HL-60 (cell line): ENCODE measurements around the gene DENND1B.
A peak's percentile ranks its signal among the peaks of the same experiment; 100 is the strongest.

Experiments
- DNase-seq, 2 experiments: peaks; one replicate each; pipeline ENCODE4 v3.0.0-alpha.2; 2010 to 2020; ENCODE audit warnings: low read depth in 1 of 2, low spot score in 1 of 2
- H3K27ac ChIP-seq: fragments of 250-450 bp; sonication (Bioruptor Pico); replicated peaks from 2 replicates; pipeline ENCODE4 v1.5.1; 2020; ENCODE audit warnings: mild to moderate bottlenecking, moderate library complexity
- H3K27me3 ChIP-seq: fragments of 250-450 bp; sonication (Bioruptor Pico); 2 replicates; pipeline ENCODE4 v1.5.1; 2021; ENCODE audit warnings: mild to moderate bottlenecking, moderate library complexity; ENCODE audit not compliant: insufficient read depth, poor library complexity, severe bottlenecking
- H3K4me3 ChIP-seq: replicated peaks from 2 replicates; pipeline ENCODE4 v1.5.1; 2011; ENCODE audit warnings: mild to moderate bottlenecking, control low read depth, low read length; ENCODE audit not compliant: insufficient read depth
- GABPA ChIP-seq: IDR thresholded peaks from 2 replicates; pipeline ENCODE4 v1.6.1; 2012; ENCODE audit warnings: low read depth
- POLR2AphosphoS5 ChIP-seq: IDR thresholded peaks from 2 replicates; pipeline ENCODE4 v1.6.1; 2012; ENCODE audit warnings: low read depth
- SPI1 ChIP-seq: IDR thresholded peaks from 2 replicates; pipeline ENCODE4 v1.6.1; 2012; ENCODE audit warnings: low read depth, mild to moderate bottlenecking, borderline replicate concordance
- TF ChIP-seq, protein P1 (sequence below): IDR thresholded peaks from 2 replicates; pipeline ENCODE4 v1.6.1; 2012; ENCODE audit warnings: low read depth; ENCODE audit not compliant: insufficient replicate concordance
- TF ChIP-seq, protein P2 (sequence below): IDR thresholded peaks from one replicate; pipeline ENCODE4 v1.5.1; 2011; ENCODE audit warnings: low read length, control low read depth, inconsistent platforms; ENCODE audit not compliant: insufficient read depth

Gene DENND1B

DNA sequence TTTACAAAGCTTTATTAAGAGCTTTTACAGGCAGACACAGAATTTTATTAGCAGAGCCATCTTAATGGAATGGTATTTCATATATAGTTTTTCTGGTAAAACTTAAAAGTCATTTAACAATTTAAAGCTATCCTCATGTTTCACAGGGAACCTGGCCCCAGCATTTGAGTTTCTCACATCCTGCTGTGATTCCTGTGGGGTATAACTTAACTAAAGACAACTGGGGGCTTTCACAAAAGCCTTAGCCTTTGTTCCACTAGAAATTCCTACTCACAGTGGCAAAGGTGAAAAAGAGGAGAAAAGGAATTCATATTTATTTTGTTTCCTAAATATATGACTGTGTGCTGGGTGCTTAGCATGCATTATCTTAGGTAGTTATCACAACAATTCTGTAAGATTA is 233.9 kb downstream of the DENND1B start:
- no peak for DNase-seq
- no peak overlapping the region for H3K27ac ChIP-seq
- no peak overlapping the region for H3K4me3 ChIP-seq
- no peak for TF ChIP-seq SPI1
- no peak for TF ChIP-seq POLR2AphosphoS5
- no peak for TF ChIP-seq GABPA
- TF ChIP-seq, protein P1, sequence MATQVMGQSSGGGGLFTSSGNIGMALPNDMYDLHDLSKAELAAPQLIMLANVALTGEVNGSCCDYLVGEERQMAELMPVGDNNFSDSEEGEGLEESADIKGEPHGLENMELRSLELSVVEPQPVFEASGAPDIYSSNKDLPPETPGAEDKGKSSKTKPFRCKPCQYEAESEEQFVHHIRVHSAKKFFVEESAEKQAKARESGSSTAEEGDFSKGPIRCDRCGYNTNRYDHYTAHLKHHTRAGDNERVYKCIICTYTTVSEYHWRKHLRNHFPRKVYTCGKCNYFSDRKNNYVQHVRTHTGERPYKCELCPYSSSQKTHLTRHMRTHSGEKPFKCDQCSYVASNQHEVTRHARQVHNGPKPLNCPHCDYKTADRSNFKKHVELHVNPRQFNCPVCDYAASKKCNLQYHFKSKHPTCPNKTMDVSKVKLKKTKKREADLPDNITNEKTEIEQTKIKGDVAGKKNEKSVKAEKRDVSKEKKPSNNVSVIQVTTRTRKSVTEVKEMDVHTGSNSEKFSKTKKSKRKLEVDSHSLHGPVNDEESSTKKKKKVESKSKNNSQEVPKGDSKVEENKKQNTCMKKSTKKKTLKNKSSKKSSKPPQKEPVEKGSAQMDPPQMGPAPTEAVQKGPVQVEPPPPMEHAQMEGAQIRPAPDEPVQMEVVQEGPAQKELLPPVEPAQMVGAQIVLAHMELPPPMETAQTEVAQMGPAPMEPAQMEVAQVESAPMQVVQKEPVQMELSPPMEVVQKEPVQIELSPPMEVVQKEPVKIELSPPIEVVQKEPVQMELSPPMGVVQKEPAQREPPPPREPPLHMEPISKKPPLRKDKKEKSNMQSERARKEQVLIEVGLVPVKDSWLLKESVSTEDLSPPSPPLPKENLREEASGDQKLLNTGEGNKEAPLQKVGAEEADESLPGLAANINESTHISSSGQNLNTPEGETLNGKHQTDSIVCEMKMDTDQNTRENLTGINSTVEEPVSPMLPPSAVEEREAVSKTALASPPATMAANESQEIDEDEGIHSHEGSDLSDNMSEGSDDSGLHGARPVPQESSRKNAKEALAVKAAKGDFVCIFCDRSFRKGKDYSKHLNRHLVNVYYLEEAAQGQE = no peak
- TF ChIP-seq, protein P2, sequence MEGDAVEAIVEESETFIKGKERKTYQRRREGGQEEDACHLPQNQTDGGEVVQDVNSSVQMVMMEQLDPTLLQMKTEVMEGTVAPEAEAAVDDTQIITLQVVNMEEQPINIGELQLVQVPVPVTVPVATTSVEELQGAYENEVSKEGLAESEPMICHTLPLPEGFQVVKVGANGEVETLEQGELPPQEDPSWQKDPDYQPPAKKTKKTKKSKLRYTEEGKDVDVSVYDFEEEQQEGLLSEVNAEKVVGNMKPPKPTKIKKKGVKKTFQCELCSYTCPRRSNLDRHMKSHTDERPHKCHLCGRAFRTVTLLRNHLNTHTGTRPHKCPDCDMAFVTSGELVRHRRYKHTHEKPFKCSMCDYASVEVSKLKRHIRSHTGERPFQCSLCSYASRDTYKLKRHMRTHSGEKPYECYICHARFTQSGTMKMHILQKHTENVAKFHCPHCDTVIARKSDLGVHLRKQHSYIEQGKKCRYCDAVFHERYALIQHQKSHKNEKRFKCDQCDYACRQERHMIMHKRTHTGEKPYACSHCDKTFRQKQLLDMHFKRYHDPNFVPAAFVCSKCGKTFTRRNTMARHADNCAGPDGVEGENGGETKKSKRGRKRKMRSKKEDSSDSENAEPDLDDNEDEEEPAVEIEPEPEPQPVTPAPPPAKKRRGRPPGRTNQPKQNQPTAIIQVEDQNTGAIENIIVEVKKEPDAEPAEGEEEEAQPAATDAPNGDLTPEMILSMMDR = no peak
- H3K27me3 ChIP-seq = no peaks in the 10 kb centered on the region

DNA sequence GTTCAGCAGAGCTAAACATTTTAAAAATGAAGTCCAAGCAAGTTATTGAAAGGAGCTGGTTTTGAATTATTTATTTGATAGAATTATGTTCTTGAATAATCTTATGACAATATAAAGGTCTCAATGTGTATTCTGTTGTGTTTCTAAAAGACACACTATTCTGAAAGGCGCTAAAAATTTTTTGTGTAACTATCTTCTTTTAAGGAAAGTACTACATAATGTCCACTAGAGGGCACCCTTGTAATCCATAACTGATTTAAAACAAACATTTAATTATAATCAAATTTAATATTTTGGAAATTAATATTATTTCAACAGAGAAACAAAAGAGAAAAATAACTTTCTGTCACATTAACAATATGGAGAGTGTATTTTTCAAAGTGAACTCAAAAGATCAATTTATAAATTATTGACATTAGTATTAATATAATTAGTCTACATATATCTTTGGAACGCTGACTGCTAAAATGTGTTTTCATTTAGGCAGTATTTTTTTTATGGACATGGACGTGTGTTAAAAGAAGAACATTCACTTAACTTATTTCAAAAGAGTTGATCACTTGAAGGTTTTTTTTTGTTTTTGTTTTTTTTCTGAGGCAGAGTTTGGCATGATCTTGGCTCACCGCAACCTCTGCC is 248.4 kb downstream of the DENND1B start:
- no peak for DNase-seq
- H3K4me3 ChIP-seq = no peak overlapping the region
- no peaks in the 10 kb centered on the region for H3K27me3 ChIP-seq
- TF ChIP-seq, protein P1 = no peak
- TF ChIP-seq, protein P2 = peak; percentile 1
- no peak overlapping the region for H3K27ac ChIP-seq

DNA sequence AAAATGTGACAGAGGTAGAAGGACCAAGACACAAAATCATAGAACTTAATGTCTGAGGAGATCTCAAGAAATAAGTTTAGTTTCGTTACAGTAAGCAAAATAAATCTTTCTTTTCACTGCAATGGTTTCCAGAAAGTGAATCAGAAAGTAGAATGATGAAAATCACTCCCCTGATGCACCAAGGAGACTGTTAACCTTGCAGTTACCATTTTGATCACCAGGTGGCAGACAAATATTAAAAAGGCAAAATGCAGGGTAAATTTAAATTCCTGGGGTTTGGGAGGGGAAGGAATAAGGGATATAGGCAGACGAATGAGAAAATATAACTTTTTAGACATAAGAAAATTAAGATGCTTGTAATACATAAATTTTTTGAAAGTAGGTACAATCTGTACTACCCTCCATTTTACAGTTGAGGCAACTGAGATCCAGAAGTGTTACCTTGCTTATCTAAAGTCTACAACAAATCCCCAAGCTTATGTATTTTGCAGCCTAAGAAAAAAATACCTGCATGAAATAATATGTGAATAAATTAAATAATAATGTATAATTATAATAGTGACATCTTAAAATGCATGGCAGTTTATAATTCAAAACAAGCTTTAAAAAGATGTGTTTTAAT is 254.1 kb downstream of the DENND1B start:
- peak in 1 of 2 experiments; percentile 21 for DNase-seq
- TF ChIP-seq, protein P2 = peak; percentile 45
- TF ChIP-seq, protein P1 = no peak
- no peak for TF ChIP-seq SPI1

More for the DNA sequence above, 254.1 kb downstream of the DENND1B start:
- Histone ChIP-seq H3K4me3 (no peak overlapping the region), H3K27me3 (no peaks in the 10 kb centered on the region), H3K27ac (no peak overlapping the region)
